ENCODE measurements around the gene TSEN34. TPM values are rescaled to one million over a fixed set of nuclear protein-coding genes. Genes with fewer than 3 reads are reported as not detected.

The TSEN34 gene
- total RNA-seq, 8 experiments from 2014 or later = 29.7 to 69.7 (median 43.1) TPM

DNA sequence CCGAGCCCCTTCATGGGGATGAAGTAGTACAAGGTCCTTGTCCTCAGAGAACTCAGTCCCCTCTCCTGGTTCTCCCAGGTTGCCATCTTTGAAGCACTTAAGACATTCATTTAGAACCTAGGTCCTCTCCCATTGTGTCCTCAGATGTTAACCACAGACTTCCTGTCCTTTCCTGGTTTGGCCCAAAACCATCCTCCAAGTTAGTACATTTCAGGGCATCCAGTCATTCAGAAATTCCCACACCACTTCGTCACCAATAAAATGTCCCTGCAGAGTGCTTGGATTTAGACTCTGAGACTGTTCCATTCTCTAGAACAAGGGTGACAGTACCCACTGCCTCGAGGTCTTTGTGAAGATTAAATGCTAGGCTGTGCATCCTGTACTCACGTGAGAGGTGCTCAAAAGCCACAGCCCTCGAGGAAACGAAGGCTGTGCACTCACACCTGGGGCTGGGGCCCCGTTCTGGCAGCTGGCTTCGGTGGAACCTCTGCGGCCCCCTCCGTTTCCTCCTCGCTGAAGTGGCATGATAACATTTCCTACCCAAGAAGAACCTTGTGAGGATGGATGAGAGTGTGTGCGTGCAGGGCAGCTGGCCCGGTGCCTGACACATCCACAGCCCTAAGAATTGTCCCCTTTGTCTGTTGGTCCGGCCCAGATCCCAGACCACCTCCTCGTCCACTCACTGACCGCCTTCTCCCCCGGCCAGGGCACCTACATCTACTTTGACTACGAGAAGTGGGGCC, 36.3 kb upstream of the TSEN34 start:
- 45 to 100% (median 84%) methylated on average over 1 to 4 of the region's 18 CpGs; no CpG with 5 or more reads in 2 of the 10 experiments for WGBS, 10 experiments
- Histone ChIP-seq H3K4me1 (replicated peaks in 1 of 2) (peaks cover 4 to 6% of the 10 kb centered on the region in 2 donors), H3K4me3 (no peak overlapping the region), H3K27ac (no peak overlapping the region)
- no peak for ATAC-seq (replicated peaks in 6 of 8)
- in situ Hi-C loops (cut with MboI; ENCODE audit: low pct_unique_long_range_greater_than_20kb in 2 of 9, low sequenced_read_pairs in 9 of 9, unreplicated experiment in 9 of 9) = no loop called here

DNA sequence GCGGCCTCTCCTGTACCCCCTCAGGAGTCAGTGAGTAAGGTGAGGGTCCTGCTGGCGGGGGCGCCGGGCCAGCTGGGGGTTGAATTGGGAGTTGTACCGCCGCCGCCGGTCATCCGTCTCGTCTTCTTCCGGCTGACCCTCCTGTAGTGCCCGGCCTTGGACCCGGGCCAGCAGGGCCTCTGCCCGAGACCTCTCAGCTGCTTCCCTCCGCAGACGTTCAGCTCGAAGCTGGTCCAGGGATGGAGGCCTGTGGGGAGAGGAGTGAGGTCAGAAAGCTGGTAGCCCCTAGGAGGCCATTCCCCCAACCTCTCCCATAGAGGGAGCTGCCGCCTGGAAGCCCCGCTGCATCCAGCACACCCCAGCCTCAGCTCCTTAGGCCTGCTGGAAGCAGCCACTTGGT, 35.4 kb upstream of the TSEN34 start:
- Histone ChIP-seq H3K4me1 (replicated peaks in 1 of 2) (peaks cover 6% of the 10 kb centered on the region in 2 donors), H3K4me3 (no peak overlapping the region), H3K27ac (no peak overlapping the region)
- 80 to 100% (median 100%) methylated on average over 1 to 3 of the region's 19 CpGs; no CpG with 5 or more reads in 7 of the 10 experiments for WGBS, 10 experiments
- in situ Hi-C loops (cut with MboI; ENCODE audit: low pct_unique_long_range_greater_than_20kb in 2 of 9, low sequenced_read_pairs in 9 of 9, unreplicated experiment in 9 of 9) = no loop called here
- no peak for ATAC-seq (replicated peaks in 6 of 8)

DNA sequence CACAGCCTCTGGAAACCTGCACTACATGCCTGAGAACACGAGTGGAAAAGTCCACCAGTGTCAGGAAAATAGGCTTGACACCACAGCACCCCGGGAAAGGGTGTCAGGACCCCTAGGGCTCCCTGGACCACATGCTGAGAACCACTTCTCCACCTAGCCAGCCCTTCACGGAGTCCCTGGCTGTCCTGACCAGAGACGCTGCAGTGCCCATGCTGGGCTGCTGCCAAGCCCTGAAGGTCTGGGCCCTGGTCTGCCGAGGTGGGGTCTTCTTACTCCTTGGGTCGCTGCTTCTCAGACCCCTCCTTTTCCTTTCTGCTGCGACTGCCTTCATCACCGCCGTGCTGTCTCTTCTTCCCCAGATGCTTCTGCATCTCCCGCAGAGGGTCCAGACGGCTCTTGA, 34.6 kb upstream of the TSEN34 start:
- WGBS, 10 experiments = 17 to 100% (median 100%) methylated on average over 1 to 4 of the region's 11 CpGs; no CpG with 5 or more reads in 5 of the 10 experiments

DNA sequence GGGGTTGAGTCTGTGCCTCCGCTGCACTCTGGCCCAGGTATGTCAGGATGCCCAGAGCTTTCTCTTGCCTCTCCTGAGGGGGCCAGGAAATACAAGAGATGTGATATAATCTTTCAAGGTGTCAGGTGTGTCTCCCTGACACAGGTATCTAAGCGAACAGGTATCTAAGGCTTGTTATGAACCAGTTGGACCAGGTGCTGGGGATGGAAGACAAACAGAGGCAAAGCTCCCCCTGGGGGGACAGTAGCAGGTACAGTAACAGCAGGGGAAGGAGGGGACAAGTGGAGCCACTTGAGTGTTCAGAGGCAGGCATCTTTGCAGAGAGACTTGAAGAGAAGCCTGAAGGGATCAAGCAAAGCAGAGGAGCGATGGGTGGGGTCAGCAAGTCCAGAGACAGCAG, 34.2 kb upstream of the TSEN34 start:
- Histone ChIP-seq H3K27ac (no peak overlapping the region), H3K4me1 (replicated peaks in 1 of 2) (peaks cover 8 to 13% of the 10 kb centered on the region in 2 donors), H3K4me3 (no peak overlapping the region)
- in situ Hi-C loops (cut with MboI; ENCODE audit: low pct_unique_long_range_greater_than_20kb in 2 of 9, low sequenced_read_pairs in 9 of 9, unreplicated experiment in 9 of 9) = no loop called here
- 80 to 100% (median 86%) methylated on average over 1 to 2 of the region's 3 CpGs; no CpG with 5 or more reads in 6 of the 10 experiments for WGBS, 10 experiments
- ATAC-seq (replicated peaks in 6 of 8) = no peak

More for the DNA sequence above, 34.6 kb upstream of the TSEN34 start:
- in situ Hi-C loops (cut with MboI; ENCODE audit: low pct_unique_long_range_greater_than_20kb in 2 of 9, low sequenced_read_pairs in 9 of 9, unreplicated experiment in 9 of 9) = no loop called here
- no peak overlapping the region for H3K27ac ChIP-seq
- ATAC-seq (replicated peaks in 6 of 8) = no peak
- peaks cover 8 to 10% of the 10 kb centered on the region in 2 donors for H3K4me1 ChIP-seq (replicated peaks in 1 of 2)
- H3K4me3 ChIP-seq = no peak overlapping the region

DNA sequence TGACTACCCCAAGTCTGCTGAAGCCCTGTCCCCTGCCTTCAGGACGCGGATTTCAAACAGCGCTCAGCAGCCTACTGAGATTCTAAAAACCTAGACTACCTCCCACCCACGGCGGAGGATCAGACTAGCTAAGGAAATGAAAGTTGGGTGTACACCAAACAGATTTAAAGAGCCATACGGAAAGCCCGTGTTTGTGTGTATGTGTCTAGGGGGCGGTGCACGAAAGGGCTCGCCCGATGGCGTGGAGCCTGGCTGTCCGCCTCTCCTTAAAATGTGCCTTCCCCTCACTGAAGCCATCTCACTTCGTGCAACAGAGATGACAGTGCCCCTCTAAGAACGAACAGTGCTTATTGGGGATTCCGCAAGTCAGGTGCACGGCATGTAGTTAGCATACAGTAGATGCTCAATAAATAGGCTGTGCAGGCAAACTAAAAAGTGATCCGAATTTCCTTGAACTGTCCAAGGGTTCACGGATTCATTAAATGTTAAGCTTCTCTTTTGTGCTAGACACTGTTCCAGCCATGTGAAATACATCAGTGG, 32.2 kb upstream of the TSEN34 start:
- Histone ChIP-seq H3K27ac (peak overlapping the region; percentile 83 to 94), H3K4me1 (replicated peaks in 1 of 2) (peaks cover 8 to 15% of the 10 kb centered on the region in 2 donors), H3K4me3 (peak overlapping the region; percentile 69 to 96 (median 83))
- 5 to 47% (median 19%) methylated on average over 1 to 16 of the region's 19 CpGs; no CpG with 5 or more reads in 2 of the 10 experiments for WGBS, 10 experiments
- in situ Hi-C loops (cut with MboI; ENCODE audit: low pct_unique_long_range_greater_than_20kb in 2 of 9, low sequenced_read_pairs in 9 of 9, unreplicated experiment in 9 of 9) = no loop called here
- peak in 2 of 8 experiments; percentile 3 for ATAC-seq (replicated peaks in 6 of 8)

DNA sequence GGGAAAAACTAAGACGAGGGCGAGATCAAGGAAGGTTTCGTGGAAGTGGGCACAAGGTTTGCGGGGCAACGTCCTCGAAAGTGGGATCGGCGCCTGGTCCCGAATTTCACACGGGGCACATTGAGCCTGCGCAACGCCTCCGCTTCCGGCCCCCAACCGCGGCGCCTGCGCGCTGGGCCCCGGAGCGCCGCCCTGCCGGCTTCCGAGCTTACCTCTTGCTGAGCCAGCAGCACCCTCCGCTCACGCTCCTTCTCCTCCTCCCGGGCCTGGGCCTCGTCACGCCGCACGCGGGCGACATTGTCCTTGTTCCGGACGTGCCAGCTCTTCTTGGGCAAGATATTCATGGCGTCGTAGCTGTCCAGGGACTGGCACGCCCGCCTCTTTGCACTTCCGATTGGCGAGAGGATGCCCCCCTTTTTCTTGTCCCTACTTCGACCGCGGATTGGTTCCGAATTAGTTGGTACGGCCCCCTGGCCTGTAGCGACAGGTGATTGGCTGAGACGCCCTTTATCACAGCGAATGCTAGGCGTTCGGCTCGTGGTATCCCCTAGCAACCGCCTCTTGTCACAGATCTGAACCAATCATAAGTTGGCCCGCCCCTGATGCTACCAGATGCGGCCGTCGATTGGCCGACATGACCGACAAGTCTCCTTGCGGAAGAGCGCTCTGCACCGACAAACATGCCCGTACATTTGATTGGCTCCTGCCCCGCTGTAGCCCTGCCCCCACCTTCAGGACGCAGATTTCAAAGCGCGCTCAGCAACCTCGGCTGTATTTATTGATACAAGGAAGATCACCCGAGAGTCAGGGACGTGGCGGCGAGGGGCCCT, 31.5 kb upstream of the TSEN34 start, which contains the start of gene LENG1:
Gene LENG1, minus strand, starts transcription at position 370 of the 830 bp plus-strand sequence. Its CDS starts 26 bp downstream, at position 344.
- WGBS, 10 experiments = 0 to 4% (median 0%) methylated on average over 4 to 23 of the region's 72 CpGs; no CpG with 5 or more reads in 3 of the 10 experiments
- Histone ChIP-seq H3K4me3 (peak within 1 kb of the TSS; percentile 69 to 96 (median 83)), H3K27ac (peak within 1 kb of the TSS; percentile 83 to 94), H3K4me1 (replicated peaks in 1 of 2) (peaks cover 8 to 15% of the 10 kb centered on the region in 2 donors)
- in situ Hi-C loops (cut with MboI; ENCODE audit: low pct_unique_long_range_greater_than_20kb in 2 of 9, low sequenced_read_pairs in 9 of 9, unreplicated experiment in 9 of 9) = loop anchor here in 1 of 9 experiments (10.0 kb wide), 1 partner anchor 75 kb away; no protein-coding TSS in a partner anchor
- peak; percentile 84 to 94 (median 90) for ATAC-seq (replicated peaks in 6 of 8)

DNA sequence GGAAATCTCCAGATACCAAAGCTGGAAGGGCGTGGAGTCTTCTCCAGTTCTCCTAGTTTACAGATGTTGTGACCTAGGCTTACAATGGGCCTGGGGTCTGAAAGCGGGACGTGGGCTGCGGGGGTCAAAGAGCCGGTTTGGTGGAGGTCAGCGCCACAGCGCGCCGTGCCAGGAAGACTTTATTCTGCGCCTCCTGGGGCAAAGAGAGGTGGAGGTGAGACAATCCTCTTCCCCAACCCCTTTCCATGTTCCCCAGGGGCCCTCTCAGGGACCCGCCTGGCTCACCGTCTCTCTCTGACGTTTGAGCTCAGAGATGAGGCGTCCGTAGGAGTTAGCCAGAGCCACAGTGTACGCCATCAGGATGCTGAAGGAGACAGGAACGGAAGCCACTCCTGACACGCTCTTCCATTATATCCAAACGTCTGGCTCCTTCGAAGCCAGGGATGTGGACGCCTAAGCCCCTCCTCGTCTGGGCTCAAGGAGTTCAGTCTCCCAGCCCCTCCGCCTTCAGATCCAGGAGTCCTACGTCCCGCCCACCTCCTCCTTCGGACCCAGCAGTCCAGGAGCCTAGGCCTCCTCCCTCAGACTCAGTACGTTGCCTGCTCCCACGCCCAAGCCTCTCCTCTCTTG, 30.8 kb upstream of the TSEN34 start:
- in situ Hi-C loops (cut with MboI; ENCODE audit: low pct_unique_long_range_greater_than_20kb in 2 of 9, low sequenced_read_pairs in 9 of 9, unreplicated experiment in 9 of 9) = loop anchor here in 1 of 9 experiments (10.0 kb wide), 1 partner anchor 75 kb away; no protein-coding TSS in a partner anchor
- 0% methylated on average over 1 to 5 of the region's 28 CpGs; no CpG with 5 or more reads in 4 of the 10 experiments for WGBS, 10 experiments
- H3K4me1 ChIP-seq (replicated peaks in 1 of 2) = peaks cover 8 to 15% of the 10 kb centered on the region in 2 donors
- peak overlapping the region; percentile 68 to 82 for H3K27ac ChIP-seq
- peak overlapping the region; percentile 45 to 66 (median 57) for H3K4me3 ChIP-seq
- ATAC-seq (replicated peaks in 6 of 8) = peak in 6 of 8 experiments; percentile 0 to 3 (median 1)

DNA sequence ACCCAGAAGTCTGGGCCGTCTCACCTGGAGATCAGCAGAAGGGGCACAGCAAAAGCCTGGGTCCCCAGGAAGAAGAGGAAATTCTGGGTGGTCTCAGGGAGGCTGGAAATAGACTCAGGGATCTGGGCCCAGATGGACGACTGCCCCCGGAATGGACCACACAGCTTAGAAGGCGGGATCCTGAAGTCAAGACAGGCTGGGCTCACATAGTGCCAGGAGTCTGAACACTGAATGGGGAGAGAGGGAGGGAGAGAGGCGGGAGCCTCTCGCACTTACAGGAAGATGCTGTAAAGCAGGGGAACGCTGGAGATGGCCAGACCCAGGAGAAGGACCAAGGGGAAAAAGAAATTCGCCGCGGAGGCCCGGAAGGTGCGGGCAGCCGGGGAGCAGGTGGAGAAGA, 30.3 kb upstream of the TSEN34 start:
- 0 to 79% (median 14%) methylated on average over 1 to 12 of the region's 13 CpGs; no CpG with 5 or more reads in 2 of the 10 experiments for WGBS, 10 experiments
- no peak for ATAC-seq (replicated peaks in 6 of 8)
- Histone ChIP-seq H3K27ac (peak overlapping the region; percentile 68 to 82), H3K4me1 (replicated peaks in 1 of 2) (peaks cover 8 to 15% of the 10 kb centered on the region in 2 donors), H3K4me3 (peak overlapping the region; percentile 45 to 66 (median 57))
- in situ Hi-C loops (cut with MboI; ENCODE audit: low pct_unique_long_range_greater_than_20kb in 2 of 9, low sequenced_read_pairs in 9 of 9, unreplicated experiment in 9 of 9) = loop anchor here in 1 of 9 experiments (10.0 kb wide), 1 partner anchor 74 kb away; no protein-coding TSS in a partner anchor

DNA sequence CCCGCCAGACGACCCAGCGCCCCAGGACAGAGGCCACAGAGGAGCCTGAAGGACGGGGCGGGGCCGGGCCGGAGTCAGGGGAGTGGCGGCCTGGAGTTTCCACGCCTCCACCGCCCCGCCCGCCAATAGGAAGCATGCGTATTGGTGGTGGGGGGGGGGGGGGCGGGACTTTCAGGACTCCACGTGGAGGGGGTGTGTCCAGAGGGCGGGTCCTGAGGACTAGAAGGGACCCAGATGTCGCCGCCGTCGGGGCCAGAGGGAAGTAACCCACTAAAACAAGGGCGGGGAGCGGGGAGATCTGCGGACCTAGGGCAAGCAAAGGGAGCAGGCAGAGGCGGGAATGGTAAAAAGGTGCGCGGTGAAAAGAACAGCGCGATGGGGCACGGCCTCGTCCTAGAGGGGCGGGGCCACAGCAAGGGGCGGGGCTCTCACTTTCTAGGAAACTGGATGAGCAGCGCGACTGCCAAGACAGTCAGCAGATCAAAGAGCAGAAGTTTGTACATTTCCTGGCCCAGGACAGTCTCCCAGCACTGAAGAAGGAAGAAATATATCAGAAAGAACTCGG, 28.8 kb upstream of the TSEN34 start:
- Histone ChIP-seq H3K4me1 (replicated peaks in 1 of 2) (peaks cover 8 to 15% of the 10 kb centered on the region in 2 donors), H3K4me3 (peak overlapping the region; percentile 20 to 45 (median 41)), H3K27ac (no peak overlapping the region)
- peak in 7 of 8 experiments; percentile 1 to 21 (median 4) for ATAC-seq (replicated peaks in 6 of 8)
- 0% methylated on average over 1 to 5 of the region's 35 CpGs; no CpG with 5 or more reads in 8 of the 10 experiments for WGBS, 10 experiments
- in situ Hi-C loops (cut with MboI; ENCODE audit: low pct_unique_long_range_greater_than_20kb in 2 of 9, low sequenced_read_pairs in 9 of 9, unreplicated experiment in 9 of 9) = loop anchor here in 1 of 9 experiments (10.0 kb wide), 1 partner anchor 72 kb away; no protein-coding TSS in a partner anchor

DNA sequence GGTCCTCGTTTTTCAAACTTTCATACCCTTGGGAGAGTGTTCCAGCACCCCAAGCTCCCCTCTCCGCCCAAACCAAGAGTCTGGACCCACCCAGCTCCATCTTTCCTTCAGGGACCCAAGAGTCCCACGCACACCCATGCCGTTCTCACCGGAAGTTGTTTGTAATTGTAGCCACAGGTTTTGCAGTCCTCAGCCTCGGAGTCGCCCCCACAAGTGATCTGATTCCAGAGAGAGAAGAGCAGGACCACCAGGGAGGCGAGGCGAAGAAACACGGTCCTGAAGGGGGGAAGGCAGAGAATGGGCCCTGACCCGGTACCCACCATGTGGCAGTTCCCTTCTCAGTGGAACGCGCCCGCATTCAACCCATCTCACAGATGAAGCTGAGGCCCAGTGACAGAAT, 28.2 kb upstream of the TSEN34 start:
- H3K27ac ChIP-seq = no peak overlapping the region
- H3K4me1 ChIP-seq (replicated peaks in 1 of 2) = peaks cover 8 to 15% of the 10 kb centered on the region in 2 donors
- WGBS, 10 experiments = 56 to 100% (median 85%) methylated on average over 2 to 10 of the region's 14 CpGs; no CpG with 5 or more reads in 3 of the 10 experiments
- peak overlapping the region in 2 of 5 donors; percentile 42 to 45 for H3K4me3 ChIP-seq
- no peak for ATAC-seq (replicated peaks in 6 of 8)
- in situ Hi-C loops (cut with MboI; ENCODE audit: low pct_unique_long_range_greater_than_20kb in 2 of 9, low sequenced_read_pairs in 9 of 9, unreplicated experiment in 9 of 9) = loop anchor here in 1 of 9 experiments (10.0 kb wide), 1 partner anchor 72 kb away; no protein-coding TSS in a partner anchor

DNA sequence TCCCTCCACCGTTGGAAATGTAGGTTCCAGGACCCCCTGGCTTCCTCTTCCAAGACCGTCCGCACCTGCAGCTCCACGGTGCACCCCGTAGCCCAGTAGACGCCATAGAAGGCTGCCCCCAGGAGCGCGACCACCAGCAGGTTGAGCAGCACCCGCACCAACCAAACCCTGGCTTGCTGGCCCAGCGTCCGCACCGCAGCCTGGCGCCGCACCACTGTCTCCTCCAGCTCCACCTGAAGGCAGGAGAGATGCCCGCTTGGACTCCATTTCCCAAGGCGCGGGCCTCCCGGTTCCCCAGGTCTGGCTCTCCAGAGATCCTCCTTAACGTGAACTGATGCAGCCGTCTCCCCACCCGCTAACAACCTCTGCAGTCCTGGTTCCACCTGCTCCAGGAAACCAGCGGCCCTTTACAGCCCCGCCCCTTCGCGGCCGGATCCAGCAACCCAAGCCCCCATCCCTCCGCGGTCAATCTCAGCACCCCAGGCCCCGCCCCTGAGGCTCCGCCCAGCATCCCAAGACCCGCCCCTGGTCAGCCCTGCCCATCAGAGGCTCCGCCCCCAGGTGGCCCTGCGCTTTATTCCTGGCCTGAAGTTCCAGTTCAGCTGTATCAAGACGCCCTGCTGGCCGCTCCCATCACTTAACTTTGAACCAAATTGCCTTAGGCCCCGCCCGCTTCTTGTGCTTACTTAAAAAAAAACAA, 26.6 kb upstream of the TSEN34 start:
- H3K27ac ChIP-seq = no peak overlapping the region
- in situ Hi-C loops (cut with MboI; ENCODE audit: low pct_unique_long_range_greater_than_20kb in 2 of 9, low sequenced_read_pairs in 9 of 9, unreplicated experiment in 9 of 9) = loop anchor here in 1 of 9 experiments (10.0 kb wide), 1 partner anchor 70 kb away; no protein-coding TSS in a partner anchor
- ATAC-seq (replicated peaks in 6 of 8) = peak in 4 of 8 experiments; percentile 13 to 36 (median 24)
- 0 to 72% (median 17%) methylated on average over 2 to 14 of the region's 37 CpGs; no CpG with 5 or more reads in 2 of the 10 experiments for WGBS, 10 experiments
- H3K4me1 ChIP-seq (replicated peaks in 1 of 2) = peaks cover 2 to 14% of the 10 kb centered on the region in 2 donors
- H3K4me3 ChIP-seq = peak overlapping the region in 3 of 5 donors; percentile 3 to 25 (median 9)
